ENCODE results near the gene ACVR1B. TPM values are rescaled to one million over a fixed set of nuclear protein-coding genes. Genes with fewer than 3 reads are reported as not detected.

Gene ACVR1B
- total RNA-seq, 1 donor from 2014 or later = 13.8 TPM

DNA sequence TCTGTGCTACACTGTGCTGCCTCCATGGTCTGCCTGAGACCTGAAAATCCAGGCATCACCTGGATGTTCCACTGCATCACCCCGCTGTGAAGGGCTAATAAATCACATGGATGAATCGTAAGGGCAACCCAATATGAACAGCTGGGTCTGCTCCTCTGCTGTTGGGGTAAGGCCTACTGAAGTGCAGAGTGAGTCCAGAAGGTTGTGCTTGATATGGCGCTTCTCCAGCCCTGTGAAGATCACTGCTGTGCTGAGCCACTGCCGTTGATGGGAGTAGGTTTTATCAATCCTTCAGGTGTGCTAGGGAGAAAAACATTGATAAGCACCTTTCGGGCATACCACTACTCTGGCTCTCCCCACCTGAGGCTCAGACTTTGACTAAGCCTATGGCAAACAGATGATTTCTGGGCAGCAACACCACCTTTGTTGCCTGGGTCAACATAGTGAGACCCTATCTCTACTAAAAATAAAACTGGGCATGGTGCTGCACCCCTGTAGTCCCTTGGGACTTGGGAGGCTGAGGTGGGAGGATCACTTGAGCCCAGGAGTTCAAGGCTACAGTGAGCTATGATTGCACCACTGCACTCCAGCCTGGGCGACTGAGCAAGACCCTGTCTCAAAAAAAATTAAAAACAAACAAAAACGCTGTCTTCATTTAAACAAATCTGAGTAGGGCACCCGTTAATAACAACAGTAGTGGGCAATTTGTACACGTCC lies 42.5 kb upstream of the ACVR1B start:
- Histone ChIP-seq H3K9me3 (ENCODE audit: insufficient read depth, low read depth, low read length) (no peaks in the 10 kb centered on the region), H3K27me3 (ENCODE audit: insufficient read depth, low read length) (no peaks in the 10 kb centered on the region), H3K9ac (ENCODE audit: low read length) (no peak overlapping the region), H3K27ac (ENCODE audit: low read depth, low read length) (no peak overlapping the region), H3K4me1 (ENCODE audit: insufficient read depth, low read length) (peaks cover 5% of the 10 kb centered on the region), H3K4me3 (ENCODE audit: insufficient read depth, low read depth, low read length) (no peak overlapping the region), H3K79me2 (ENCODE audit: insufficient read depth, low read length) (no peaks in the 10 kb centered on the region), H3K36me3 (ENCODE audit: insufficient read depth, low read length) (no peaks in the 10 kb centered on the region), H4K20me1 (ENCODE audit: insufficient read depth, low read length) (no peaks in the 10 kb centered on the region), H3K4me2 (ENCODE audit: low read length) (no peak overlapping the region), H2AFZ (ENCODE audit: low read depth, low read length) (no peak overlapping the region)
- FAIRE-seq (no peak), DNase-seq (ENCODE audit: low read depth) (no peak)
- TF ChIP-seq EZH2 (IDR thresholded peaks at IDR 0.05; ENCODE audit: insufficient read depth, low read length) (no peak), CTCF (IDR thresholded peaks at IDR 0.05; ENCODE audit: insufficient read depth, low read depth, low read length) (no peak)
- Mint-ChIP-seq H3K4me1 (ENCODE audit: low read depth, unreplicated experiment) (peaks cover 15% of the 10 kb centered on the region), H3K4me3 (ENCODE audit: unreplicated experiment) (no peak overlapping the region), H3K27ac (ENCODE audit: unreplicated experiment) (no peak overlapping the region), H3K27me3 (ENCODE audit: low read depth, unreplicated experiment) (peaks cover 53% of the 10 kb centered on the region), H3K36me3 (ENCODE audit: low read depth, unreplicated experiment) (no peaks in the 10 kb centered on the region), H3K9me3 (ENCODE audit: unreplicated experiment) (peaks cover 2% of the 10 kb centered on the region)

DNA sequence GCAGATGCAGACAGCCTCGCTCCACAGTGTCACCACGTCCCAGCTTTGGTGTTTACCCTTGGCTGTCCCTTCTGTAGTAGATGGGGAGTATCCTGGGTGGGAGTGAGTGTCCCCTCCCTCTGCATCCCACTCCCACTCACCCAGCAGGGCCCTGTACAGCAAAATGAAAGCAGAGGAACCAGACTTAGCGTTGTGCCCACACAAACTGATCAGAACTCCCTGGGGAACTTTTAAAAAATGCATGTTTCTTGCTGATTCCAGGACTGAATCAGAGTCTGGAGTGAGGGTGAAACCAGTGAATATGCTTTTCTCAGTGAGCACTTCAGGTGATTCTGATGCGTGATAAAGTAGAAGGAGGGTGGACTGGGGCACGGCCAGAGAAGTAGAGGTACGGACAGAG lies 41.3 kb upstream of the ACVR1B start:
- Histone ChIP-seq H3K9ac (ENCODE audit: low read length) (no peak overlapping the region), H4K20me1 (ENCODE audit: insufficient read depth, low read length) (no peaks in the 10 kb centered on the region), H3K36me3 (ENCODE audit: insufficient read depth, low read length) (no peaks in the 10 kb centered on the region), H3K4me3 (ENCODE audit: insufficient read depth, low read depth, low read length) (no peak overlapping the region), H3K27ac (ENCODE audit: low read depth, low read length) (no peak overlapping the region), H3K79me2 (ENCODE audit: insufficient read depth, low read length) (no peaks in the 10 kb centered on the region), H2AFZ (ENCODE audit: low read depth, low read length) (no peak overlapping the region), H3K27me3 (ENCODE audit: insufficient read depth, low read length) (no peaks in the 10 kb centered on the region), H3K9me3 (ENCODE audit: insufficient read depth, low read depth, low read length) (no peaks in the 10 kb centered on the region), H3K4me2 (ENCODE audit: low read length) (no peak overlapping the region), H3K4me1 (ENCODE audit: insufficient read depth, low read length) (peaks cover 5% of the 10 kb centered on the region)
- Mint-ChIP-seq H3K4me1 (ENCODE audit: low read depth, unreplicated experiment) (peaks cover 15% of the 10 kb centered on the region), H3K4me3 (ENCODE audit: unreplicated experiment) (no peak overlapping the region), H3K36me3 (ENCODE audit: low read depth, unreplicated experiment) (no peaks in the 10 kb centered on the region), H3K9me3 (ENCODE audit: unreplicated experiment) (peaks cover 2% of the 10 kb centered on the region), H3K27ac (ENCODE audit: unreplicated experiment) (no peak overlapping the region), H3K27me3 (ENCODE audit: low read depth, unreplicated experiment) (peaks cover 54% of the 10 kb centered on the region)
- DNase-seq (ENCODE audit: low read depth) = no peak
- FAIRE-seq = no peak
- TF ChIP-seq EZH2 (IDR thresholded peaks at IDR 0.05; ENCODE audit: insufficient read depth, low read length) (no peak), CTCF (IDR thresholded peaks at IDR 0.05; ENCODE audit: insufficient read depth, low read depth, low read length) (no peak)

GRCh38 chr12:51910691-51911090 lies 40.8 kb upstream of the ACVR1B start:
- Histone ChIP-seq H2AFZ (ENCODE audit: low read depth, low read length) (no peak overlapping the region), H3K27me3 (ENCODE audit: insufficient read depth, low read length) (no peaks in the 10 kb centered on the region), H3K27ac (ENCODE audit: low read depth, low read length) (no peak overlapping the region), H3K36me3 (ENCODE audit: insufficient read depth, low read length) (no peaks in the 10 kb centered on the region), H3K4me2 (ENCODE audit: low read length) (no peak overlapping the region), H3K9me3 (ENCODE audit: insufficient read depth, low read depth, low read length) (no peaks in the 10 kb centered on the region), H3K4me3 (ENCODE audit: insufficient read depth, low read depth, low read length) (no peak overlapping the region), H3K4me1 (ENCODE audit: insufficient read depth, low read length) (peaks cover 5% of the 10 kb centered on the region), H3K79me2 (ENCODE audit: insufficient read depth, low read length) (no peaks in the 10 kb centered on the region), H3K9ac (ENCODE audit: low read length) (no peak overlapping the region), H4K20me1 (ENCODE audit: insufficient read depth, low read length) (no peaks in the 10 kb centered on the region)
- Mint-ChIP-seq H3K9me3 (ENCODE audit: unreplicated experiment) (peaks cover 2% of the 10 kb centered on the region), H3K4me1 (ENCODE audit: low read depth, unreplicated experiment) (peaks cover 12% of the 10 kb centered on the region), H3K27ac (ENCODE audit: unreplicated experiment) (no peak overlapping the region), H3K27me3 (ENCODE audit: low read depth, unreplicated experiment) (peaks cover 53% of the 10 kb centered on the region), H3K4me3 (ENCODE audit: unreplicated experiment) (no peak overlapping the region), H3K36me3 (ENCODE audit: low read depth, unreplicated experiment) (no peaks in the 10 kb centered on the region)
- TF ChIP-seq CTCF (IDR thresholded peaks at IDR 0.05; ENCODE audit: insufficient read depth, low read depth, low read length) = no peak
- no peak for TF ChIP-seq EZH2 (IDR thresholded peaks at IDR 0.05; ENCODE audit: insufficient read depth, low read length)
- FAIRE-seq (no peak), DNase-seq (ENCODE audit: low read depth) (no peak)

All from astrocyte (in vitro differentiated cells and primary cell).